Ascending aorta (tissue), 2 donors: ENCODE results near the gene CAMK4. TPM values are rescaled to one million over a fixed set of nuclear protein-coding genes. Genes with fewer than 3 reads are reported as not detected.

Experiments used
- DNase-seq, 2 donors: peaks; one replicate each; pipeline ENCODE4 v3.0.0-alpha.2; 2019; ENCODE audit warnings: low spot score in 2 of 2
- H3K27ac ChIP-seq, 2 donors: fragments of 200-600 bp; sonication (generic); one replicate each; pipeline ENCODE4 v1.5.1; 2016 to 2017; ENCODE audit warnings: mild to moderate bottlenecking in 1 of 2
- H3K27me3 ChIP-seq: fragments of 200-600 bp; sonication (generic); one replicate; pipeline ENCODE4 v1.5.1; 2017
- H3K36me3 ChIP-seq, 2 donors: fragments of 200-600 bp; sonication (generic); one replicate each; pipeline ENCODE4 v1.5.1; 2016
- H3K4me1 ChIP-seq, 2 donors: fragments of 200-600 bp; sonication (generic); one replicate each; pipeline ENCODE4 v1.5.1; 2016 to 2017; ENCODE audit warnings: mild to moderate bottlenecking in 1 of 2
- H3K4me3 ChIP-seq, 2 donors: fragments of 200-600 bp; sonication (generic); one replicate each; pipeline ENCODE4 v1.5.1; 2016 to 2017; ENCODE audit warnings: mild to moderate bottlenecking in 1 of 2
- H3K9me3 ChIP-seq, 2 donors: fragments of 200-600 bp; sonication (generic); one replicate each; pipeline ENCODE4 v1.5.1; 2016
- CTCF ChIP-seq, 3 experiments: fragments of 200-600 bp in 2 of 3; fragments of 450-650 bp in 1 of 3; sonication (generic) in 2 of 3; IDR thresholded peaks; one replicate each; pipeline ENCODE4 v1.5.1; 2016 to 2019; ENCODE audit warnings: antibody characterized with exemption in 3 of 3, mild to moderate bottlenecking in 1 of 3, moderate library complexity in 1 of 3
- intact Hi-C: fragments of 100-400 bp; cut with DNase I; formaldehyde crosslinking; loops from one replicate; pipeline ENCODE4 v1.15.1; 2023
- total RNA-seq: library from RNA; depleted of rRNA; stranded (reverse); fragments of >200 nt; gene quantifications from one replicate; pipeline ENCODE4 v1.1.0, GENCODE V29; 2016

The CAMK4 gene
- total RNA-seq, 1 donor from 2014 or later, result under 0.01 TPM

DNA sequence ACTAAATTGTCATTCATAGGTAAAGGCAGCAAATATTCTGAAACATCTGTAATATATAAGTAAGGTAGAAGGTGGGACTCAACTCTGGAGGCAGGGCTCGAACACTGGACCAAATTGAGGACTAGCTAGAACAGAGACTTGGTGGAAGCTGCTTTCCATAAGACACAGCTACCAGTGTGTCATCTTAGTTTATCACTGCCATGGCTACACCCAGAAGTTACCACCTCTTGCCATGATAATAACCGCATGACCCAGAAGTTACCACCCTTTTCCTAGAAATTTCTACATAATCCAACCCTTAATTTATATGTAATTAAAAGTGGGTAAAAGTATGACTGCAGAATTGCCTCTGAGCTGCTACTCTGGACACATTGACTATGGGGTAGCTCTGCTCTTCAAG is 188.4 kb downstream of the CAMK4 start:
- no peaks in the 10 kb centered on the region for H3K36me3 ChIP-seq
- no peak for TF ChIP-seq CTCF (IDR thresholded peaks at IDR 0.05)
- H3K27me3 ChIP-seq, result no peaks in the 10 kb centered on the region
- H3K27ac ChIP-seq, result no peak overlapping the region
- DNase-seq, result no peak
- H3K9me3 ChIP-seq, result no peaks in the 10 kb centered on the region
- no peaks in the 10 kb centered on the region for H3K4me1 ChIP-seq
- H3K4me3 ChIP-seq, result no peak overlapping the region
- intact Hi-C loops, result no loop called here

GRCh38 chr5:111415053-111415452 is 190.9 kb downstream of the CAMK4 start:
- no peaks in the 10 kb centered on the region for H3K36me3 ChIP-seq
- no peak overlapping the region for H3K4me3 ChIP-seq
- intact Hi-C loops, result no loop called here
- H3K27me3 ChIP-seq, result no peaks in the 10 kb centered on the region
- no peaks in the 10 kb centered on the region for H3K9me3 ChIP-seq
- no peak for TF ChIP-seq CTCF (IDR thresholded peaks at IDR 0.05)
- no peak for DNase-seq
- no peak overlapping the region for H3K27ac ChIP-seq
- H3K4me1 ChIP-seq, result no peaks in the 10 kb centered on the region

GRCh38 chr5:111422245-111422644 is 198.1 kb downstream of the CAMK4 start:
- Histone ChIP-seq H3K36me3 (no peaks in the 10 kb centered on the region), H3K9me3 (no peaks in the 10 kb centered on the region), H3K27me3 (no peaks in the 10 kb centered on the region), H3K4me1 (no peaks in the 10 kb centered on the region), H3K4me3 (no peak overlapping the region), H3K27ac (no peak overlapping the region)
- DNase-seq, result no peak
- intact Hi-C loops, result no loop called here
- no peak for TF ChIP-seq CTCF (IDR thresholded peaks at IDR 0.05)

GRCh38 chr5:111422747-111423720 is 198.8 kb downstream of the CAMK4 start:
- intact Hi-C loops, result no loop called here
- no peaks in the 10 kb centered on the region for H3K4me1 ChIP-seq
- H3K27me3 ChIP-seq, result no peaks in the 10 kb centered on the region
- DNase-seq, result no peak
- no peak overlapping the region for H3K27ac ChIP-seq
- H3K9me3 ChIP-seq, result no peaks in the 10 kb centered on the region
- H3K36me3 ChIP-seq, result no peaks in the 10 kb centered on the region
- TF ChIP-seq CTCF (IDR thresholded peaks at IDR 0.05), result no peak
- no peak overlapping the region for H3K4me3 ChIP-seq

DNA sequence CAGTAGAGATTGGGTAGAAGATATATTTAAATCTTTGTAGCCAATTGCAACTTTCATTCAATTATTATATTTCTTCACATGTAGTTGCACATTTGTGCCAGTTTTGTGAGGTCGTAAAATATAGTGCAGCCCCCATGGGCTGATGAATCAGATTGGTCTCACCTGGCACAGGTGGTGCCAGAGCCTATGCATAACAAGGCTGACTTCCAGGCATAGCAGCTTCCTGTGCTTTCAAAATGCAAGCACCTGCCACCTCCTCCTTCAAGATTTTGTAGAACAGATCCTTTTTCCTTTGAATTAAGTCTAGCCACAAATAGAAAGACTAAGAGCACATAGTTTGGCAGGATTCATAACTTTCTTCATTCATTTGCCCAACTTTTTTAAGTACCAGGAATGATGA is 201.0 kb downstream of the CAMK4 start:
- H3K9me3 ChIP-seq, result no peaks in the 10 kb centered on the region
- H3K36me3 ChIP-seq, result no peaks in the 10 kb centered on the region
- intact Hi-C loops, result no loop called here
- no peaks in the 10 kb centered on the region for H3K27me3 ChIP-seq
- no peak for DNase-seq
- TF ChIP-seq CTCF (IDR thresholded peaks at IDR 0.05), result no peak
- no peak overlapping the region for H3K4me3 ChIP-seq
- no peak overlapping the region for H3K27ac ChIP-seq
- H3K4me1 ChIP-seq, result no peaks in the 10 kb centered on the region
